GM12873 (cell line): ENCODE measurements around the gene CGREF1.

ENCODE experiments used
- CTCF ChIP-seq: IDR thresholded peaks from 2 replicates; pipeline ENCODE4 v1.5.1; 2012; ENCODE audit warnings: low read depth, mild to moderate bottlenecking, moderate library complexity, low read length, control low read depth; ENCODE audit not compliant: insufficient read depth; ENCODE audit errors: missing control alignments

The CGREF1 gene

GRCh38 chr2:27148801-27149439 is 30.0 kb upstream of the CGREF1 start, which contains the start of gene TCF23:
TCF23 (plus strand) TSS chr2:27149004; CDS start chr2:27149134, 130 bp downstream.
- no peak for TF ChIP-seq CTCF

- no peak for TF ChIP-seq CTCF
These were observed 29.0 kb upstream of the CGREF1 start for GRCh38 chr2:27147935-27148334.

GRCh38 chr2:27145682-27146081 is 26.8 kb upstream of the CGREF1 start:
- no peak for TF ChIP-seq CTCF

- no peak for TF ChIP-seq CTCF
These were observed 24.4 kb upstream of the CGREF1 start for GRCh38 chr2:27143285-27143684.

- TF ChIP-seq CTCF: no peak
These were observed 20.4 kb upstream of the CGREF1 start, which contains the start of gene PRR30 for GRCh38 chr2:27139310-27139709. PRR30 (minus strand) TSS chr2:27139410; CDS start chr2:27138329, 1,081 bp downstream.

- no peak for TF ChIP-seq CTCF
These were observed 19.2 kb upstream of the CGREF1 start for GRCh38 chr2:27138111-27138510.

GRCh38 chr2:27137322-27137935 is 18.5 kb upstream of the CGREF1 start:
- no peak for TF ChIP-seq CTCF
